SK-MEL-5 (cell line): Measurements from ENCODE around the gene LITAFD. TPM values are rescaled to one million over a fixed set of nuclear protein-coding genes. Genes with fewer than 3 reads are reported as not detected.
"Not testable (repeated sequence)": the region's sequence is repeated elsewhere in the genome, so short reads cannot be mapped to it uniquely, and the experiment has no call there.

ENCODE experiments used
- DNase-seq: peaks from one replicate; pipeline ENCODE4 v3.0.0-alpha.2; 2016; ENCODE audit warnings: low read depth, low spot score
- in situ Hi-C: cut with HindIII; loops from 2 replicates; pipeline ENCODE4 v1.10.0; 2016; ENCODE audit warnings: low sequenced_read_pairs, high pct_unique_total_duplicates, low pct_unique_long_range_greater_than_20kb
- total RNA-seq: library from RNA; depleted of rRNA; stranded (reverse); fragments of >200 nt; shearing (Covaris generic); gene quantifications from 2 replicates; pipeline ENCODE4 v1.2.3, GENCODE V29; 2014

The LITAFD gene
- total RNA-seq, 1 experiment from 2014 or later = not detected

DNA sequence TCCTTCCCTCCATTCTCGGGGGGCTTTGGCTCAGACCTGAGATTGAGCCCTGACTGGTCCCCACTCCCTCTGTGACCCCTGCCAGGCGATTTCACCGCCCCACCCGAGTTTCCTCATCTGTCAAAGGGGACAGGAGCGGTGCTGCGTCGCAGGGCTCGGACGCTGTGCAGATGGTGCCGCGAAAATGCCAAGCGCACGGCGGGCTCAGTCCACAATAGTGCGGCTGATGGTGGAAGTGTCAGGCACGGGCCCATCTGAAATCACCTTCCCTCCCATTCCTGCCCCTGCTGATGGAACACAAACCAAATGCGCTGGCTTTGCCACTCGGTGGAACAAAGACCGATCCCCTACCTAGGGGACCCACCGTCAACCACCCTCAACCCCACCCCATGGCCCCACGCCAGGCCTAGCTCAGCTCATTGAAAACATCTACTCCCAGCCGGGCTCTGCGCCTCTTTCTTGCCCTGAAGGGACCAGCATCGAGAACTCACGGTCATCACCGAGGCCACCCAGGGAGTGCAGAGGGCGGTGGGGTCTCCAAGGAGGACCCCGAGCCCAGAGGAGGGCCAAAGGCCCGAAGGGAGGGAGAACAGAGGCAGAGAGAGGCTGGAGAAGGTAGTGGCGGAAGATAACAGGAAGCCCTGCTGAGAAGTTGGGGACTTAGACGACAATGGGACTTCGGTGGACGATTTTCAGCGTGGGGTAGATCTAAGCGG lies 14.8 kb upstream of the LITAFD start:
- no peak for DNase-seq
- in situ Hi-C loops = no loop called here

DNA sequence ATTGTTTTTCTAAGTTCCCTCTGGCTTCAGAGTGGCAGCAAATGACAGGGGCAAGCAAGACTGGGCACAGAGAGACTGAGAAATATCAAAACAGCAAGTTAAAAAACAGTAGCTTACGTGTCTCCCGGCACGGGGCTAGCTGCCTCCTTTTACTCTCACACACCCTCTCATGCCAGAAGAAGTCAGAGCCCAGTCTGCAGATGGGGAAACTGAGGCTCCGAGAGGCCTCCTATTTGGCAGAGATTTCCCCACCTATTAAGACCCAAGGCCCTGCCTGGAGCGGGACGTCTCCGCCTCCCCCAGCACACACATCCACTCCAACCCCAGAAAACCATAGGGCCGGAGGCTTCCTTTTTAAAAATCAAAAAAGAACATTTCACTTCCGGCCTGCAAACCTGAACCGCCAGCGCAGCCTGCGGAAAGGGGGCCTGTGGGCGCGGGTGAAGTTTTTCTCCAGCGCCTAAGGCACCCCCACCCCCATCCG lies 14.2 kb upstream of the LITAFD start:
- no peak for DNase-seq
- in situ Hi-C loops = no loop called here

DNA sequence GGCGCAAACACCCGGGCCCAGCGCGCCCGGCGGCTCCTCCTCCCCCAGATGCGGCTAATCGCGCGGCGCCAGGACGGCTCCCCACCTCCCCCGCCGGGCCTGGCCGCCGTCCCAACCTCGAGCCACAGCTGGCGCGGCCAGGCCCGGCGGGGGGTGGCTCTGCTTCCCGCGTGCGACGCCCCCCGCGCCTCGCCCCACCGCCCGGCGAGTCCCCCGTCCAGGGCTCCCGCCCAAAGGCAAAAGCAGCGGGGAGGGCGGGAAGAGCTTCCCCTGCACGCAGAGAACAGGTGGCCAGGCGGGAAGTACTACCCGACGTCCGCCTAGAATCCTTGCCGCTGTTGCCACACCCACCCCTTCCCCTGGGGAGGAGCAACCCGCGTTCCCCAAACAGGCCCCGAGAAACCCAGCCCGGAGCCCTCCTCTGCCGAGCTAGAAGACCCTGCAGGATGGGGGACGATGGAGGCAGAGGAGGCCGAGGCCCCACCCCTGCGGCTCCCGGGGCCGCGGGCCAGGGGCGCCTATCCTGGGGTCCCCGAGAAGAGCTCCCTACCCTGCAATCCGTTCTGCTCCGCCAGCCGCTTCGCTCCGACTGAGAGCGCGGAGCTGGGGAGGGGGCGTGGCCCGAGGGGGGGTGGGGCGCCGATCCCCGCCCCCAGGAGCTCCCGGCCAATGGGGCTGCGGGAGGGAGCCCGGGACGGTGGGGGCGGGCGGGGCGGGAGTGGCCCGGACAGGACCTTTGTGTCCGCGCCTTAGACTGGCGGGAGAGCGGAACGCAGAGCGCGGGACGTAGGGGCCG lies 13.5 kb upstream of the LITAFD start, which contains the start of gene CARHSP1:
Gene CARHSP1 (minus strand): TSS at position 591 of the 796 bp plus-strand sequence. CDS start 9,678 bp downstream, outside the sequence.
- in situ Hi-C loops = no loop called here
- peak; percentile 87 for DNase-seq

DNA sequence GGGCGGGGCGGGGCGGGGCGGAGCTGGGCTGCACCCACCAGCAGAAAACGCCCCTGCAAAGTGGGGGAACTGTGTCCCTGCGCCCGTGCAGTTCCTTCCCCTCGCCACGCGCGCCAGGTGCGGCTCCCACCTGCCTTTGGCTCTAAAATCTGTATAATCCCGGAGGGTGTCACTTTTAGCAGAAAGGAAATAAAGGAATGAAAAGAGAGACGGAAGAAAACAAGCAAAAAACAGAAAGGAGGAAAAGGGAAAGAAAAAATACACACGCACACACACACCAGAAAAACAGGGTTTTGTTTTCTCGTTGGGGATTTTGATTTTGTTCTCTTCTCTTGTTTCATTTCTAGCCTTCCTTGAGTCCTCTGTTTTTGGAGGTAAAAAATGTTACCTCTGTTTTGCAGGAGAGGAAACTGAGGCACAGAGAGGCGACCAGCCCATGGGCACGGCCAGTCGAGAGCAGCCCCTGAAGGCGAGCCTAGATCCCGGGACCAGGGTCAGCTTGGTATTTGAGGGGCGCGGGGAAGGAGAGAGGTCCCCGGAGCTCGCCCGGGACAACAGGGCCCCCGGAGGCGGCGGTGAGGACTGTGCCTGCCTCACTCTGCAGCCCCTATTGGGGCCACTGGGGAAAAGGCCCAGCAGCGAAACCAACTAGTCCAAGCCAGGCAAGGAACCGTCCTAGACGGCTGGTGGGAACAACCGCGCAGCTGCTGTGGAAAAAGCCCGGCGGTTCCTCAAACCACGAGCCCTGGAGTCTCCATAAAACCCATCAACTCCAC lies 12.8 kb upstream of the LITAFD start:
- in situ Hi-C loops = no loop called here
- no peak for DNase-seq

DNA sequence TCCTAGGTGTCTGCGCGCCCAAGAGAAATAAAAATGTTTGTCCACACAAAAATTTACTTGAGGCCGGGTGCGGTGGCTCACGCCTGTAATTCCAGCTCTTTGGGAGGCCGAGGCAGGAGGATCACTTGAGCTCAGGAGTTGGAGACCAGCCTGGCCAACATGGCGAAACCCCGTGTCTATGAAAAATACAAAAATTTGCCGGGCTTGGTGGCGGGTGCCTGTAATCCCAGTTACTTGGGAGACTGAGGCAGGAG lies 12.2 kb upstream of the LITAFD start:
- in situ Hi-C loops, DNase-seq: not testable (repeated sequence)

DNA sequence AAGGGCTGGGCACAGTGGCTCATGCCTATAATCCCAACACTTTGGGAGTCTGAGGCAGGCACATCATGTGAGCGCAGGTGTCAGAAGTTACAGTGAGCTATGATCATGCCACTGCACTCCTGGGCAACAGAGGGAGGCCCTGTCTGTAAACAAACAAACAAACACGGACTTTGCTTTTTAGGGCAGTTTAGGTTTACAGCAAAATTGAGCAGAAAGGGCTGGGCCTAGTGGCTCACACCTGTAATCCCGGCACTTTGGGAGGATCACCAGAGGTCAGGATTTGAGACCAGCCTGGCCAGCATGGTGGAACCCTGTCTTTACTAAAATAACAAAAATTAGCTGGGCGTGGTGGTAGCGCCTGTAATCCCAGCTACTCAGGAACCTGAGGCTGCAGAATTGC lies 10.1 kb upstream of the LITAFD start:
- in situ Hi-C loops = no loop called here
- no peak for DNase-seq

DNA sequence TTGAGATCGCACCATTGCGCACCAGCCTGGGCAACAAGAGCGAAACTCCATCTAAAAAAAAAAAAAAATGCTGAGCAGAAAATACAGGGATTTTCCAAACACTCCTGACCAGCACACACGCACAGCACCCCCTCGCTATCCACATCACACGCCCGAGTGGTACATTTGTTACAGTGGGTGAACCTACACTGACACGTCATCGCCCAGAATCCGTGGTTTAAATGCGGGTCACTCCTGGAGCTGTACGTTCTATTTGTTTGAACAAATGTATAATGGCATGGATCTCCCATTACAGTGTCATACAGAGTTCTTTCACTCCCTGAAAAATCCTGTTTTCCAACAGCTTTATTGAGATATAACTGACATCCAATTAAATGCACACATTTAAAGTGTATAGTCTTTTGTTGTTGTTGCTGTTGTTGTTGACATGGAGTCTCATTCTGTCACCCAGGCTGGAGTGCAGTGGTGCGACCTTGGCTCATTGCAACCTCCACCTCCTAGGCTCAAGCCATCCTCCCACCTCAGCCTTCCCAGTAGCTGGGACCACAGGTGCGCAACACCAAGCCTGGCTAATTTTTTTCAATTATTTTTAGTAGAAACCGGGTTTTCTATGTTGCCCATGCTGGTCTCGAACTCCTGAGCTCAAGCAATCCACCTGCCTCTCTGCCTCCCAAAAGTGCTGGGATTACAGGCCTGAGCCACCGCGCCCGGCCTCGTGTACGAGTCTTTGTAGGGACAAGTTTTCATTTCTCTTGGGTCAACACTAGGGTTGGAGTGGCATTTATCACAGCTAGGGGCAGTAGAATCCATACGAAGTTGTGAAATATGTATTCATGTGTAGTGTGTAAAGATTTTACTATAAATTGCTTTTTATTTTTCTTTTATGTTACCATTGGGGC lies 8.9 kb upstream of the LITAFD start:
- in situ Hi-C loops = no loop called here
- DNase-seq = no peak

DNA sequence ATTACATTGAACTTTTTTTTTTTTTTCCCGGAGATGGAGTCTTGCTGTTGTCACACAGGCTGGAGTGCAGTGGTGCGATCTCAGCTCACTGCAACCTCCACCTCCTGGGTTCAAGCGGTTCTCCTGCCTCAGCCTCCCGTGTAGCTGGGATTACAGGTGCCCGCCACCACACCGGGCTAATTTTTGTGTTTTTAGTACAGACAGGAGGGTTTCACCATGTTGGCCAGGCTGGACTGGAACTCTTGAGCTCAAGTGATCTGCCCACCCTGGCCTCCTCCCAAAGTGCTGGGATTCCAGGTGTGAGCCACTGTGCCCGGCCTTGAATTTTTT lies 8.3 kb upstream of the LITAFD start:
- DNase-seq, in situ Hi-C loops: not testable (repeated sequence)

DNA sequence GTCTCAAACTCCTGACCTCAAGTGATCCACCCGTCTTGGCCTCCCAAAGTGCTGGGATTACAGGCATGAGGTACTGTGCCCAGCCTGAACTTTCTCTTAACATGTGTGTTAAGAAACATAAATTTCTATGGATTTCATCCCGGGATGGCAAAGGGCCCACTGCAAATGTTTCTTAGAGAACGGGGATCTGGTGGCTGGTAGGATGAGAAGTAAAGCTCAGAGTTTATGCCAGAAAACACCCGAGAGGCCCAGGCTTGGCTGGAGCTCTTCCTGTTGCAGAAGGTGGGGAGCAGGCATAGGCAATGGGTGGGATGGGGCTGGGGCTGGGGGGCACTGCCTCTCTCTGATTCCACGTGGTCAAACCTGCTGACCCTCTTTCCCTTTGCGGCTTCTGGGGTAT lies 7.8 kb upstream of the LITAFD start:
- in situ Hi-C loops = no loop called here
- DNase-seq = no peak

DNA sequence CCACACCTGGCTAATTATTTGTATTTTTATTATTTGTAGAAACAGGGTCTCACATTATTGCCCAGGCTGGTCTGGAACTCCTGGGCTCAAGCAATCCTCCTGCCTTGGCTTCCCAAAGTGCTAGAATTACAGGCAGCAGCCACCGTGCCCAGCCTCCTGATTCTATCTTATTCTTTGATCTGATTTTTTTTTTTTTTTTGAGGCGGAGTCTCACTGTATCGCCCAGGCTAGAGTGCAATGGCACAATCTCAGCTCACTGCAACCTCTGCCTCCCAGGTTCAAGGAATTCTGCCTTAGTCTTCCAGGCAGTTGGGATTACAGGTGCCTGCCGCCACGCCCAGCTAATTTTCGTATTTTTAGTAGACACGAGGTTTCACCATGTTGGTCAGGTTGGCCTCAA lies 6.8 kb upstream of the LITAFD start:
- in situ Hi-C loops, DNase-seq: not testable (repeated sequence)

DNA sequence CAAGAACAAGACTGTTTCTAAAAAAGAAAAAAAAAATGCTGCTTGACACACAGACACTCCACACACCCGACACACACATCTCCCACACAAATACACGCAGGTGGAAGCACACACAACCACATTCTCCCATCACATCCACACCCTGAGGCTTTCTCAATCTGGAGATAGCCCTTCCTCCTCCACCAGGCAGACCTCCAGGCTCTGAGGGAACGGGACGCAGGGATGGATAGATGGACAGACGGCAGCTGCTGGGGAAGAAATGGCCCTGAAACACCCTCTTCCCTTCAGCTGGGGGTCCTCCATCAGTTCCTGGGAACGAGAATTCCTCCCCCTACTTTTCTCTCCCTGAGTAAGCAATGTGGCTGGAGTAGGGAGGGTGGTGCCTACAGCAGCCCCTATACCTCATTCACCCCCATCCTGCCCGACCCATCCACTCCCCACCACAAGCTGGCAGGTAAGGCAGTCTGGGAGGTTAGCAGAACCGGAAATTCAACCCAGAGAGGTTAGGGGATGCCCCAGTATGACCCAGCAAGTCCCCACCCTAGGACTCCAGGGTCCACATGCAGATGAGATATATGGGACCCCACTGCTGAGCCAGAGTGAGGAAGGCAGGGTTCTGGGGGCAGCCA lies 4.1 kb upstream of the LITAFD start:
- no peak for DNase-seq
- in situ Hi-C loops = no loop called here

DNA sequence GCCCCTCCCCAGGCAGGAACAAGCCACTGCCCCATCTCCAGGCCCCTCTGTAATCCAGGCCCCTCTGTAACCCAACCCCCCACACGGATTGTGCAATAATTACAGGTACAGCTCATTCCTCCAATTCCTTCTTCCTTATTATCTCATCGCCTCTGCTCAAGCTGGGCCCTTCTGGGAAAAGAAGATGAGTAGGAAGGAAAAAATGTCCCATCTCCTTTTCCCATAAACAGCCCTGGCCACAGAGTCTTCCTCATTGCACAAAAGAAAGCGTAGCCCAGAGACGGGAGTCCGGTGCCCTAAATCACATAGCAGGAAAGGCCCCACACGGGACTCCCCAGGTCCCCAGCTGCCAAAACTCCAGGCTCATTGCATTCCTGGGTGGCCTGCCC lies 3.6 kb upstream of the LITAFD start:
- no peak for DNase-seq

DNA sequence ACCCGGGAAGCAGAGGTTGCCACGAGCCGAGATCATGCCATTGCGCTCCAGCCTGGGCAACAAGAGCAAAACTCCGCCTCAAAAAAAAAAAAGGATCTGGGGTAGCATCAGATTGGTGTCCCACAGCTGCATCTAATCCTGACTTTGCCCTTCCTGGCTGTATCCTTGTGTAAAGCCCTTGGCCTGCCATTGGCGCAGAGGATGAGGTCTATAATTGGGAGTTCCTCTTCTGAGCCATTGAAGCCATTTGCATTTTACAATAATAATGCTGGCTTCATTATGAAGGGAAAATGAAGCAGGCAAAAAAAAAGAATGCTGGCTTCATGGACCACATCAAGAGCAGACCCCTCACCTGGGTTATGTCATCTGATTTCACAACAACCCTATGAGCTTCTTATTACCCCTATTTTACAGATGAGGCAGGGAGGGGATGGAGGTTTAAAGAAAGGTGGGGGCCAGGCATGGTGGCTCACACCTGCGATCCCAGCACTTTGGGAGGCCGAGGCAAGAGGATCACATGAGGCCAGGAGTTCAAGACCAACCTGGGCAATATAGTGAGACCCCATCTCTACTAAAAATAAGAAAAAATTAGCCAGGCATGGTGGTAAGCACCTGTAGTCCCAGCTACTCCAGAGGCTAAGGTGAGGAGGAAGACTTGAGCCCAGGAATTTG lies 1.2 kb upstream of the LITAFD start:
- in situ Hi-C loops = no loop called here
- DNase-seq = no peak

More for the DNA sequence above, 3.6 kb upstream of the LITAFD start:
- in situ Hi-C loops = no loop called here

DNA sequence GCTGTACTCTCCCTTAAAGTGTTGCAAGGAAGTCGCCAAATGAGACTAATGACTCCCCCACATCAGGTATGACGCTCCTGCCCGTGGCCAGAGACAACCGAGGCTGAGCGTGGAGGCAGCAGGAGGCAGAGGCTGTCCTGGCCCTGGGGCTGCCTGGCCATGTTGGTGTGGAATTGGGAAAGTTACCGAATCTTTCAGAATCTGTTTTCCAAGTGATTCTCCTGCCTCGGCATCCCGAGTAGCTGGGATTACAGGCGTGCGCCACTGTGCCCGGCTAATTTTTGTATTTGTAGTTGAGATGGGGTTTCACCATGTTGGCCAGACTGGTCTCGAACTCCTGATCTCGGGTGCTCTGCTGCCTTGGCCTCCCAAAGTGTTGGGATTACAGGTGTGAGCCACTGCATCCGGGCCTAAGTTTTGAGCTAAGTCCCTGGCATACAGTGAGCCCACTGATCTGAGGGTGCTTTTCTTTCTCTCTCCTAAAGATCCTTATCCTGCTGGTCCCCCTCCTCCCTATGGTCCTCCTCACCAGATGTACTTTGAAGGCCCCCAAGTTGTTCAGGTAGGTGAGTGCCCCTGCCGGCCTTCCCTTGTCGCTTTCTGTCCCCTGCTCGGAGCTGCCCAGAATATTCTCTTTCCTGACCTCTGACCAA lies 700 bp downstream of the LITAFD start:
- in situ Hi-C loops = no loop called here
- no peak for DNase-seq

DNA sequence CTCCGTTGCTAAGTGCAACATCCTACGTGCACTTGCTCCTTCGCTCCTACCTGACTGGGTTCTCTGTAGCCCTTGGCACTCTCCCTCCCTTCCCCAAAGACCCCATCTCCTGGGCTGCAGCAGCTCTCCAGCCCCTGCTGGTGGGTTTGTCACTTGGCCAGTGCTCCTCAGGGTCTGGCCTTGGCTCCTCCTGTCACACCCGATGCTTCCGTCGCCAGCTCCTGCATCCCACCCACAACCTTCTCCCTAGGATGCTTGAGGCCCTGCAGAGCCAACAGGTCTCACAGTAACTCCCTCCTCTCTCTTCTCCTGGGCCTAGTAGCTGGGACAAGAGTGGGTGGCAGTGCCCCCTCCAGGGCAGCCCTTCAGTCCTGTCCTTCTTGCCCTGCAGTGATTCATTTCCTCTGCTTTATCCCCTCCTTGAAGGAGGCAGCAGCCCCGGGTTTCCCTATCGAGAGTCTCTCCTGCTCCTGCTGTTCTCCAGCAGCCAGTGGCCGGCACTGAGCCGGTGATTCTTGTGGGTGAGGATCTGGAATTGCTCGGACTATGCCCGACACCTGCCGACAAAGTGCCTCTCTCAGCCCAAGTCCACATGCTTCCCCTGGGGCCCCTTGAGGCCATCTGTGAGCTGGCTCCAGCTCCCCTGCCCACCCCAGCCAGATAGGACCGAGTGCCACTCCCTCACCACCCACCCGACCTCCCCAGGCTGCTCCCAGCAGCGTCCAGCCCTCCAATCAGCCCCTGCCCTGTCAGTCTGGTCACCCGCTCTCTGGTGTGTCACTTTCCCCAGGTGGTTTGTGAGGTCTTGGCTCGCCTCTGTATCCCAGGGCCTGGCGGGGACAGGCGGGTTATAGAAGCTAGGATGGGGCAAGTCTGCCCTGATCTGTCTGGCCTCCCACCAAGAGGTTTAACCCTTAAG lies 3.8 kb downstream of the LITAFD start:
- in situ Hi-C loops = no loop called here
- DNase-seq = no peak
